ENCODE data around the gene TMEM254. TPM values are rescaled to one million over a fixed set of nuclear protein-coding genes. Genes with fewer than 3 reads are reported as not detected.

Gene TMEM254
- total and polyA plus RNA-seq, 2 experiments from 2014 or later, result 17.1 to 29.6 TPM

- Histone ChIP-seq H4K20me1 (ENCODE audit: insufficient read depth, poor library complexity, severe bottlenecking) (no peaks in the 10 kb centered on the region), H3K4me1 (ENCODE audit: insufficient read depth) (no peaks in the 10 kb centered on the region), H3K4me2 (peak overlapping the region; percentile 86), H3K9me2 (replicated peaks; ENCODE audit: insufficient read depth) (no peaks in the 10 kb centered on the region), H2AFZ (peak overlapping the region; percentile 81), H3K79me2 (peaks cover 12% of the 10 kb centered on the region), H3K9me3 (ENCODE audit: low read depth) (no peaks in the 10 kb centered on the region), H3K27me3 (no peaks in the 10 kb centered on the region), H3K4me3 (peak overlapping the region; percentile 64), H3K36me3 (replicated peaks; ENCODE audit: insufficient read depth, low read depth) (no peaks in the 10 kb centered on the region), H3K27ac (peak overlapping the region; percentile 97)
- no peak for DNase-seq (ENCODE audit: low spot score)
- WGBS (ENCODE audit: low lambda C conversion rate, missing lambda C conversion rate), result 56% methylated on average over 14 of the region's 14 CpGs
- no peak for TF ChIP-seq EZH2 (IDR thresholded peaks at IDR 0.05; ENCODE audit: borderline replicate concordance)
- TF ChIP-seq, protein P1, sequence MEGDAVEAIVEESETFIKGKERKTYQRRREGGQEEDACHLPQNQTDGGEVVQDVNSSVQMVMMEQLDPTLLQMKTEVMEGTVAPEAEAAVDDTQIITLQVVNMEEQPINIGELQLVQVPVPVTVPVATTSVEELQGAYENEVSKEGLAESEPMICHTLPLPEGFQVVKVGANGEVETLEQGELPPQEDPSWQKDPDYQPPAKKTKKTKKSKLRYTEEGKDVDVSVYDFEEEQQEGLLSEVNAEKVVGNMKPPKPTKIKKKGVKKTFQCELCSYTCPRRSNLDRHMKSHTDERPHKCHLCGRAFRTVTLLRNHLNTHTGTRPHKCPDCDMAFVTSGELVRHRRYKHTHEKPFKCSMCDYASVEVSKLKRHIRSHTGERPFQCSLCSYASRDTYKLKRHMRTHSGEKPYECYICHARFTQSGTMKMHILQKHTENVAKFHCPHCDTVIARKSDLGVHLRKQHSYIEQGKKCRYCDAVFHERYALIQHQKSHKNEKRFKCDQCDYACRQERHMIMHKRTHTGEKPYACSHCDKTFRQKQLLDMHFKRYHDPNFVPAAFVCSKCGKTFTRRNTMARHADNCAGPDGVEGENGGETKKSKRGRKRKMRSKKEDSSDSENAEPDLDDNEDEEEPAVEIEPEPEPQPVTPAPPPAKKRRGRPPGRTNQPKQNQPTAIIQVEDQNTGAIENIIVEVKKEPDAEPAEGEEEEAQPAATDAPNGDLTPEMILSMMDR (IDR thresholded peaks at IDR 0.05; ENCODE audit: poor library complexity), result no peak
Measured at GRCh38 chr10:80077869-80078447, 507 bp upstream of the TMEM254 start.

- no peaks in the 10 kb centered on the region for H3K9me3 ChIP-seq (ENCODE audit: low read depth)
- no peaks in the 10 kb centered on the region for H3K4me1 ChIP-seq (ENCODE audit: insufficient read depth)
- 11% methylated on average over 11 of the region's 12 CpGs for WGBS (ENCODE audit: low lambda C conversion rate, missing lambda C conversion rate)
- peak overlapping the region; percentile 86 for H3K4me2 ChIP-seq
- peak overlapping the region; percentile 47 for H3K4me3 ChIP-seq
- peak overlapping the region; percentile 97 for H3K27ac ChIP-seq
- no peaks in the 10 kb centered on the region for H4K20me1 ChIP-seq (ENCODE audit: insufficient read depth, poor library complexity, severe bottlenecking)
- H3K79me2 ChIP-seq, result peaks cover 12% of the 10 kb centered on the region
- DNase-seq (ENCODE audit: low spot score), result no peak
- H3K9me2 ChIP-seq (replicated peaks; ENCODE audit: insufficient read depth), result no peaks in the 10 kb centered on the region
- TF ChIP-seq EZH2phosphoT487 (IDR thresholded peaks at IDR 0.05; ENCODE audit: low read depth, severe bottlenecking, unreplicated experiment) (no peak), EZH2 (IDR thresholded peaks at IDR 0.05; ENCODE audit: borderline replicate concordance) (no peak)
- TF ChIP-seq, protein P1 (IDR thresholded peaks at IDR 0.05; ENCODE audit: poor library complexity), result no peak
- H3K27me3 ChIP-seq, result no peaks in the 10 kb centered on the region
- no peaks in the 10 kb centered on the region for H3K36me3 ChIP-seq (replicated peaks; ENCODE audit: insufficient read depth, low read depth)
- peak overlapping the region; percentile 79 for H2AFZ ChIP-seq
Measured at GRCh38 chr10:80079312-80079719, 851 bp downstream of the TMEM254 start.

- H3K27me3 ChIP-seq, result no peaks in the 10 kb centered on the region
- H3K4me3 ChIP-seq, result no peak overlapping the region
- H3K79me2 ChIP-seq, result peaks cover 12% of the 10 kb centered on the region
- no peak for DNase-seq (ENCODE audit: low spot score)
- H3K9me3 ChIP-seq (ENCODE audit: low read depth), result no peaks in the 10 kb centered on the region
- no peak overlapping the region for H2AFZ ChIP-seq
- no peaks in the 10 kb centered on the region for H4K20me1 ChIP-seq (ENCODE audit: insufficient read depth, poor library complexity, severe bottlenecking)
- no peak overlapping the region for H3K27ac ChIP-seq
- 99% methylated on average over 9 of the region's 9 CpGs for WGBS (ENCODE audit: low lambda C conversion rate, missing lambda C conversion rate)
- H3K4me1 ChIP-seq (ENCODE audit: insufficient read depth), result no peaks in the 10 kb centered on the region
- no peak overlapping the region for H3K4me2 ChIP-seq
- H3K36me3 ChIP-seq (replicated peaks; ENCODE audit: insufficient read depth, low read depth), result no peaks in the 10 kb centered on the region
- H3K9me2 ChIP-seq (replicated peaks; ENCODE audit: insufficient read depth), result no peaks in the 10 kb centered on the region
- TF ChIP-seq, protein P1 (IDR thresholded peaks at IDR 0.05; ENCODE audit: poor library complexity), result no peak
- no peak for TF ChIP-seq EZH2phosphoT487 (IDR thresholded peaks at IDR 0.05; ENCODE audit: low read depth, severe bottlenecking, unreplicated experiment)
- TF ChIP-seq EZH2 (IDR thresholded peaks at IDR 0.05; ENCODE audit: borderline replicate concordance), result no peak
Measured at GRCh38 chr10:80081026-80081425, 2.6 kb downstream of the TMEM254 start.

Measured in hepatocyte (in vitro differentiated cells).